HG03460 (cell line): ENCODE data around the gene IGFL1.
"Not testable (repeated sequence)": the region's sequence is repeated elsewhere in the genome, so short reads cannot be mapped to it uniquely, and the experiment has no call there.

Source experiments
- ATAC-seq: cut with Tn5 transposase; IDR thresholded peaks from one replicate; pipeline ENCODE4 v1.9.1; 2021; ENCODE audit not compliant: unreplicated experiment

IGFL1 gene

GRCh38 chr19:46221981-46222610 is 7.4 kb upstream of the IGFL1 start:
- no peak for ATAC-seq

- not testable (repeated sequence) for ATAC-seq
Measured at GRCh38 chr19:46223787-46224186, 5.8 kb upstream of the IGFL1 start.

GRCh38 chr19:46224773-46225172 is 4.8 kb upstream of the IGFL1 start:
- ATAC-seq: no peak

- ATAC-seq: no peak
Measured at GRCh38 chr19:46225558-46226004, 4.0 kb upstream of the IGFL1 start.

GRCh38 chr19:46226438-46226973 is 3.0 kb upstream of the IGFL1 start:
- ATAC-seq: no peak

GRCh38 chr19:46232029-46232428 is 2.5 kb downstream of the IGFL1 start:
- ATAC-seq: no peak

GRCh38 chr19:46232468-46232867 is 2.9 kb downstream of the IGFL1 start:
- ATAC-seq: no peak

- ATAC-seq: no peak
Measured at GRCh38 chr19:46232938-46233621, 3.5 kb downstream of the IGFL1 start.

- ATAC-seq: not testable (repeated sequence)
Measured at GRCh38 chr19:46233871-46234270, 4.3 kb downstream of the IGFL1 start.

GRCh38 chr19:46238141-46238540 is 8.6 kb downstream of the IGFL1 start:
- ATAC-seq: not testable (repeated sequence)

- no peak for ATAC-seq
Measured at GRCh38 chr19:46239193-46240024, 9.9 kb downstream of the IGFL1 start.

- ATAC-seq: no peak
Measured at GRCh38 chr19:46240693-46241092, 11.2 kb downstream of the IGFL1 start.

- ATAC-seq: no peak
Measured at GRCh38 chr19:46241626-46242025, 12.1 kb downstream of the IGFL1 start.

- ATAC-seq: not testable (repeated sequence)
Measured at GRCh38 chr19:46243081-46243654, 13.6 kb downstream of the IGFL1 start.

GRCh38 chr19:46250076-46250735 is 20.7 kb downstream of the IGFL1 start:
- no peak for ATAC-seq

- ATAC-seq: no peak
Measured at GRCh38 chr19:46251416-46251815, 21.9 kb downstream of the IGFL1 start.

GRCh38 chr19:46254776-46255175 is 25.2 kb downstream of the IGFL1 start:
- ATAC-seq: no peak

- no peak for ATAC-seq
Measured at GRCh38 chr19:46256855-46257254, 27.3 kb downstream of the IGFL1 start.

GRCh38 chr19:46261501-46261900 is 32.0 kb downstream of the IGFL1 start:
- not testable (repeated sequence) for ATAC-seq

- ATAC-seq: not testable (repeated sequence)
Measured at GRCh38 chr19:46262684-46263296, 33.2 kb downstream of the IGFL1 start.
